NCI-H128 (cell line): ENCODE data around the gene KRAS.

Source experiments
- DNase-seq: peaks from one replicate; lab custom pipeline; 2025; ENCODE audit not compliant: unreplicated experiment; lab: John Stamatoyannopoulos, UW

KRAS gene

GRCh38 chr12:25256826-25257225, 6.1 kb upstream of the KRAS start:
- no peak for DNase-seq

- no peak for DNase-seq
Measured at GRCh38 chr12:25256005-25256404, 5.3 kb upstream of the KRAS start.

- no peak for DNase-seq
Measured at GRCh38 chr12:25254271-25254880, 3.6 kb upstream of the KRAS start.

- no peak for DNase-seq
Measured at GRCh38 chr12:25253371-25254068, 2.8 kb upstream of the KRAS start.

GRCh38 chr12:25252946-25253345, 2.2 kb upstream of the KRAS start:
- no peak for DNase-seq

GRCh38 chr12:25251769-25252168, 1.0 kb upstream of the KRAS start:
- DNase-seq, result no peak

- no peak for DNase-seq
Measured at GRCh38 chr12:25249931-25250738, 594 bp downstream of the KRAS start.

- no peak for DNase-seq
Measured at GRCh38 chr12:25248732-25249131, 2.0 kb downstream of the KRAS start.

GRCh38 chr12:25248137-25248536, 2.6 kb downstream of the KRAS start:
- no peak for DNase-seq

GRCh38 chr12:25245491-25245890, 5.2 kb downstream of the KRAS start:
- no peak for DNase-seq

GRCh38 chr12:25243680-25243990, 7.1 kb downstream of the KRAS start:
- DNase-seq, result no peak

- no peak for DNase-seq
Measured at GRCh38 chr12:25242981-25243679, 7.6 kb downstream of the KRAS start.

GRCh38 chr12:25241167-25242020, 9.3 kb downstream of the KRAS start:
- no peak for DNase-seq

- no peak for DNase-seq
Measured at GRCh38 chr12:25236626-25237025, 14.1 kb downstream of the KRAS start.

- no peak for DNase-seq
Measured at GRCh38 chr12:25236190-25236589, 14.5 kb downstream of the KRAS start.

- DNase-seq, result no peak
Measured at GRCh38 chr12:25213338-25213737, 37.4 kb downstream of the KRAS start.

GRCh38 chr12:25208554-25208953, 42.2 kb downstream of the KRAS start:
- DNase-seq, result no peak

- DNase-seq, result no peak
Measured at GRCh38 chr12:25207846-25208245, 42.9 kb downstream of the KRAS start.

- DNase-seq, result no peak
Measured at GRCh38 chr12:25207411-25207810, 43.3 kb downstream of the KRAS start.

GRCh38 chr12:25202137-25202536, 48.6 kb downstream of the KRAS start:
- DNase-seq, result no peak

GRCh38 chr12:25200703-25201102, 50.0 kb downstream of the KRAS start:
- DNase-seq, result no peak
